ENCODE data around the gene TSFM.

TSFM gene

GRCh38 chr12:57826966-57827365, 44.4 kb downstream of the TSFM start:
- intact Hi-C loops (cut with DNase I; ENCODE audit: low total_unique reads), result no loop called here
- Histone ChIP-seq H3K36me3 (peaks cover 74 to 75% (median 75%) of the 10 kb centered on the region in 3 donors), H3K27ac (peak overlapping the region; percentile 7 to 38), H3K4me1 (peaks cover 3 to 68% (median 54%) of the 10 kb centered on the region in 4 donors), H3K4me3 (no peak overlapping the region), H3K9me3 (no peaks in the 10 kb centered on the region), H3K27me3 (no peaks in the 10 kb centered on the region)
- no peak for TF ChIP-seq CTCF (IDR thresholded peaks at IDR 0.05)
- no peak for DNase-seq

DNA sequence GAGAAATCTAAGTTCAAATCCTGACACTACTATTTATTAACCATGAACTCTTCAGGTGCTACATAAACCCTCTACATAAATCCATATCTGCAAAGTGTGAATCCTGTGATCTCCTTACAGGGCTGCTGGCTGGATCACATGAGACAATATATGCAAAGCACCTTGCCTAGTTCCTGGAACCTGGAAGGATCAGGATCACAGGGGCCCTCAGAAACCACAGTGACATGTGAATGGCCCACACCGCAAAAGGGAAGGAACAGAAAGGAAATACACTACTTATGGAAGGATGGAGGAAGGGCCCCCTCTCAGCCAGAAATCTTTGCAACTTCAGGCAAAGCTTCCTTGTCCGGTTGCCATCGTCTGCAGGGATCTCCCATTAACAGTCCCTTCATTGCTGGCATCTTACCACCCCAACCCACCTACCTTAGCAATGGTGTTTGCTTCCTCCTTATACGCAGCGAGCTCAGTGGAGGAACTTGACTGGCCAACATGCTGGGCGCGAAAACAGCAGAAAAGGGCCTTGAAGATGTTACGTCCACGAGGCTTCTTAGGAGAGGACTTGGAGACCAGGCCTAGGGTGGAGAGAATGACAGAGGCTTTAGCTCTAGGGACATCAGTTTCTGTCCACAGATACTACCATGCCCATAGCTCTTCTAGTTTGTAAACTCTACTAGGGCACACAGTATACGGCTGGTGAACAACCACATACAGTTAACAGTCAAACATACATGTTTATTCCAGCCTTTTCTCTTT, 46.6 kb downstream of the TSFM start:
- TF ChIP-seq CTCF (IDR thresholded peaks at IDR 0.05), result no peak
- Histone ChIP-seq H3K27me3 (no peaks in the 10 kb centered on the region), H3K4me1 (peaks cover 8 to 83% (median 73%) of the 10 kb centered on the region in 4 donors), H3K27ac (peak overlapping the region; percentile 12 to 100), H3K36me3 (peaks cover 52 to 53% (median 52%) of the 10 kb centered on the region in 3 donors), H3K9me3 (no peaks in the 10 kb centered on the region), H3K4me3 (peak overlapping the region in 1 of 2 donors; percentile 4)
- no peak for DNase-seq
- intact Hi-C loops (cut with DNase I; ENCODE audit: low total_unique reads), result no loop called here

DNA sequence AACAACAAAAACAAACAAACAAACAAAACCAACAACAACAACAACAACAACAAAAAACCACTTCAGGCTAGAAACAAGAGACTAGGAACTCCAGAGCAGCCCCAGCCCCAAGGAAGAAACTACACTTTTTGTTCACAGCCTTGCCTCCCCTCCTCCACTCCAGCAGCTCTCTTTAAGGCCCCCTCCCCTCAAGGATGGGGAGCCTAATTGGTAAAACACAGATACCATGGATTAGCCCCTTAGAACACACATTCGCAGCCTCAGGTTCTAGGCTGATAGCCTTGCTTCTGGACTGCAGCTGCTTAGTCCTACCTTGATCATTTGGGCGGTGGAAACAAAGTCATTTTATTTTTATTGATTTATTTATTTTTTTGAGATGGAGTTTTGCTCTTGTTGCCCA, 47.8 kb downstream of the TSFM start:
- Histone ChIP-seq H3K9me3 (no peaks in the 10 kb centered on the region), H3K4me1 (peaks cover 8 to 95% (median 79%) of the 10 kb centered on the region in 4 donors), H3K27me3 (no peaks in the 10 kb centered on the region), H3K4me3 (peak overlapping the region in 1 of 2 donors; percentile 5), H3K36me3 (peaks cover 40 to 41% (median 40%) of the 10 kb centered on the region in 3 donors), H3K27ac (peak overlapping the region; percentile 61 to 100)
- intact Hi-C loops (cut with DNase I; ENCODE audit: low total_unique reads), result loop anchor here (2.0 kb wide), 1 partner anchor 74 kb away; no protein-coding TSS in a partner anchor
- no peak for DNase-seq
- TF ChIP-seq CTCF (IDR thresholded peaks at IDR 0.05), result no peak

DNA sequence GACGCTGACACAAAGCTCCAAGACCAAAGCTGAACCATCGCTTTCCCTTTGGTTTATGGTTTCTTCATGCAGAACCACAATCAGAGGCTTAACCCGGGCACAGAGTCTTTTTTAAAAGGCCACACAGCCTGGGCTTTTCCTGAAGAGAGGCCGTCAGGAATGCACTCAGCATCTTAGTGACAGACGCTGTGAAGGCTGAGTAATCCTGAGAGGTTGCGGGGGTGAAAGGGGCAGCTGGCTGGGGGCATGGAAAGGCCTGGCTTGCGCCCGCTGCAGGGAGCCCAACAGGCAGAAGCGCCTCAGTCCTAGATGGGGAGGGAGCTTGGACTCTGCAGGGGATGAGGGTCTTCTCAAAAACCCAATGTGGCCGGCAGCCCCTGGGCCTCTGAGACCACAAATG, 50.4 kb downstream of the TSFM start:
- Histone ChIP-seq H3K36me3 (peaks cover 14 to 15% (median 15%) of the 10 kb centered on the region in 3 donors), H3K27me3 (no peaks in the 10 kb centered on the region), H3K9me3 (no peaks in the 10 kb centered on the region), H3K4me1 (peaks cover 16 to 100% (median 92%) of the 10 kb centered on the region in 4 donors), H3K27ac (peak overlapping the region; percentile 61 to 100), H3K4me3 (peak overlapping the region in 1 of 2 donors; percentile 21)
- intact Hi-C loops (cut with DNase I; ENCODE audit: low total_unique reads), result no loop called here
- peak in 1 of 2 donors; percentile 63 for DNase-seq
- no peak for TF ChIP-seq CTCF (IDR thresholded peaks at IDR 0.05)

DNA sequence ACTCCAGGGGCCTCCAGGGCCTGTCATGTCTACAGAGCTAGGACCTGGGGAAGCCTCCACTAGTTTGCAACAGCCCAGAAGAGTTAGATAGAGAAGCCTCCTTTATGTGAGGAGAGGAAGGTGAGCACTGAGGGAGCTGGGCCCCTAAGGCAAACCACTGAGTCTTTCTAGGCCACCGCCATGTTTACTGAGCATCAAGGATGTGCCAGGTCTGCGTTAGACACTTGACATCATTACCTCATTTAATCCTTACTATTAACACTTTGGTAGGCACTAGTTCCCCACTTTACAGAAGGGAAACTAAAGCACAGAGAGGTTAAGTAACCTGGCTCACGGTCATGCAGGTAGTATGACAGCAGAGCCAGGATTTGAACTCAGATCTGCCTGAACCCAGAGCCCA, 51.1 kb downstream of the TSFM start:
- no peak for DNase-seq
- intact Hi-C loops (cut with DNase I; ENCODE audit: low total_unique reads), result no loop called here
- Histone ChIP-seq H3K36me3 (peaks cover 7 to 13% (median 8%) of the 10 kb centered on the region in 3 donors), H3K4me3 (peak overlapping the region in 1 of 2 donors; percentile 21), H3K27me3 (no peaks in the 10 kb centered on the region), H3K9me3 (no peaks in the 10 kb centered on the region), H3K4me1 (peaks cover 16 to 100% (median 97%) of the 10 kb centered on the region in 4 donors), H3K27ac (peak overlapping the region; percentile 61 to 100)
- no peak for TF ChIP-seq CTCF (IDR thresholded peaks at IDR 0.05)
